NCI-H748 treated with DMSO at 0.1 percent for 48 hours (cell line): Measurements from ENCODE around the gene BCL2L11.

Source experiments
- DNase-seq: peaks from one replicate; lab custom pipeline; 2025; lab: John Stamatoyannopoulos, UW

BCL2L11 gene

GRCh38 chr2:111143107-111143842 lies 22.6 kb downstream of the BCL2L11 start:
- no peak for DNase-seq

GRCh38 chr2:111143843-111144198 lies 23.1 kb downstream of the BCL2L11 start:
- no peak for DNase-seq

GRCh38 chr2:111145103-111145760 lies 24.5 kb downstream of the BCL2L11 start:
- no peak for DNase-seq

GRCh38 chr2:111145951-111146350 lies 25.2 kb downstream of the BCL2L11 start:
- no peak for DNase-seq

GRCh38 chr2:111148225-111148873 lies 27.6 kb downstream of the BCL2L11 start:
- DNase-seq: no peak

GRCh38 chr2:111148925-111149324 lies 28.2 kb downstream of the BCL2L11 start:
- DNase-seq: no peak

GRCh38 chr2:111149882-111150455 lies 29.3 kb downstream of the BCL2L11 start:
- DNase-seq: no peak

- DNase-seq: no peak
Measured at GRCh38 chr2:111154758-111155157, 34.0 kb downstream of the BCL2L11 start.

- no peak for DNase-seq
Measured at GRCh38 chr2:111155610-111156009, 34.9 kb downstream of the BCL2L11 start.

GRCh38 chr2:111156529-111156928 lies 35.8 kb downstream of the BCL2L11 start:
- no peak for DNase-seq

- DNase-seq: no peak
Measured at GRCh38 chr2:111157071-111157661, 36.5 kb downstream of the BCL2L11 start.

GRCh38 chr2:111157798-111158197 lies 37.1 kb downstream of the BCL2L11 start:
- no peak for DNase-seq

GRCh38 chr2:111159641-111160040 lies 38.9 kb downstream of the BCL2L11 start:
- no peak for DNase-seq

GRCh38 chr2:111160758-111161157 lies 40.0 kb downstream of the BCL2L11 start:
- DNase-seq: no peak

GRCh38 chr2:111161971-111162370 lies 41.3 kb downstream of the BCL2L11 start:
- no peak for DNase-seq

GRCh38 chr2:111162718-111163331 lies 42.1 kb downstream of the BCL2L11 start:
- no peak for DNase-seq

- no peak for DNase-seq
Measured at GRCh38 chr2:111164078-111164477, 43.4 kb downstream of the BCL2L11 start.

GRCh38 chr2:111165084-111165483 lies 44.4 kb downstream of the BCL2L11 start:
- DNase-seq: no peak

GRCh38 chr2:111166115-111166514 lies 45.4 kb downstream of the BCL2L11 start:
- no peak for DNase-seq

GRCh38 chr2:111167076-111167862 lies 46.6 kb downstream of the BCL2L11 start:
- DNase-seq: no peak

- no peak for DNase-seq
Measured at GRCh38 chr2:111167863-111168162, 47.1 kb downstream of the BCL2L11 start.
